Activated CD8-positive, alpha-beta memory T cell treated with anti-CD3 and anti-CD28 coated beads, Interleukin-2, amount 10 ng/mL, durations not matched to agents 7 days and 5 days (primary cell): Measurements from ENCODE around the gene IKBIP. TPM values are rescaled to one million over a fixed set of nuclear protein-coding genes. Genes with fewer than 3 reads are reported as not detected.
"Not testable (repeated sequence)": the region's sequence is repeated elsewhere in the genome, so short reads cannot be mapped to it uniquely, and the experiment has no call there.

Source experiments
- ATAC-seq: fragments of 150-1000 bp; cut with Tn5 transposase; one replicate; pipeline ENCODE4 v1.10.0; 2021; ENCODE audit warnings: moderate library complexity
- CTCF ChIA-PET: fragments of 350-600 bp; sonication (Branson Sonifier 250); formaldehyde crosslinking; loops from one replicate; lab custom pipeline; 2021; ENCODE audit warnings: antibody characterized with exemption; lab: Charles Lee
- DNase-seq: peaks from one replicate; pipeline ENCODE4 v3.0.0-alpha.2; 2020
- H3K27ac Mint-ChIP-seq: one replicate; pipeline ENCODE4 v1.8.0; 2021; ENCODE audit warnings: mild to moderate bottlenecking, mixed read lengths
- H3K27me3 Mint-ChIP-seq: one replicate; pipeline ENCODE4 v1.8.0; 2021; ENCODE audit warnings: mixed read lengths
- H3K36me3 Mint-ChIP-seq: one replicate; pipeline ENCODE4 v1.8.0; 2021; ENCODE audit warnings: mild to moderate bottlenecking, mixed read lengths
- H3K4me1 Mint-ChIP-seq: one replicate; pipeline ENCODE4 v1.8.0; 2021; ENCODE audit warnings: mixed read lengths
- H3K4me3 Mint-ChIP-seq: one replicate; pipeline ENCODE4 v1.8.0; 2021; ENCODE audit warnings: mild to moderate bottlenecking, moderate library complexity, mixed read lengths
- H3K9me3 Mint-ChIP-seq: one replicate; pipeline ENCODE4 v1.8.0; 2022; ENCODE audit warnings: low read depth, mixed read lengths
- total RNA-seq, 2 experiments: library from RNA; stranded (reverse); gene quantifications; one replicate each; pipeline ENCODE4 v1.2.3, GENCODE V29; 2021

The IKBIP gene
- total RNA-seq, 2 experiments from 2014 or later = 28.9 to 29.3 TPM

GRCh38 chr12:98653866-98654493 is 9.4 kb upstream of the IKBIP start:
- peaks cover 22% of the 10 kb centered on the region for H3K4me1 Mint-ChIP-seq
- H3K9me3 Mint-ChIP-seq = no peaks in the 10 kb centered on the region
- H3K36me3 Mint-ChIP-seq = peaks cover 40% of the 10 kb centered on the region
- CTCF ChIA-PET = interaction anchor here (0.6 to 2.0 kb wide), 15 partner anchors 9 to 101 kb away, joined by 3 to 14 read pairs (median 4); partner anchors contain the start of gene IKBIP
- peak overlapping the region; percentile 15 for H3K27ac Mint-ChIP-seq
- ATAC-seq (peak; percentile 37), DNase-seq (no peak)
- H3K27me3 Mint-ChIP-seq = no peaks in the 10 kb centered on the region
- H3K4me3 Mint-ChIP-seq = no peak overlapping the region

DNA sequence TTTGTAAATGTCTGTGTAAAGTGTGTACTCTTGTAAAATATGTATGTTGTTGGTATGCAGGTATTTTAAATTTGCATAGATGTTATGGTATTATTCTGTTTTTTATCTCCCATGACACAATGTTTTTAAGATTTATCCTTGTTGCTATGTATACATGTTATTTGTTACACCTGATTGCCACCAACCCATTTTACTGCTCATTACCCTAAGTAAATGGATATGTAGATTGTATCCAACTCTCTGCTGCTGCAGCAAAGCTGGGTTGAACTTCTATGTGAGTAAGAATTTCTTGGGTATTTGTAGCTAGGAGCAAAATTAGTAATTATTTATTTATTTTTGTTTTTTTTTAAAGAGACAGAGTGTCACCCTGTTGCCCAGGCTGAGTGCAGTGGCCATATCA is 6.7 kb upstream of the IKBIP start:
- no peak for ATAC-seq
- CTCF ChIA-PET = interaction anchor here (1.1 to 1.9 kb wide), 4 partner anchors 85 to 160 kb away, joined by 3 to 7 read pairs (median 5); no protein-coding TSS in a partner anchor
- H3K27ac Mint-ChIP-seq = no peak overlapping the region
- H3K4me1 Mint-ChIP-seq = peaks cover 22% of the 10 kb centered on the region
- DNase-seq = no peak
- no peaks in the 10 kb centered on the region for H3K9me3 Mint-ChIP-seq
- H3K36me3 Mint-ChIP-seq = peaks cover 33% of the 10 kb centered on the region
- no peaks in the 10 kb centered on the region for H3K27me3 Mint-ChIP-seq
- H3K4me3 Mint-ChIP-seq = no peak overlapping the region

GRCh38 chr12:98646294-98647090 is 1.9 kb upstream of the IKBIP start:
- H3K27ac Mint-ChIP-seq = peak overlapping the region; percentile 29
- H3K9me3 Mint-ChIP-seq = no peaks in the 10 kb centered on the region
- CTCF ChIA-PET = interaction anchor here (0.9 to 1.4 kb wide), 3 partner anchors 52 to 351 kb away, joined by 3 to 7 read pairs (median 3); partner anchors contain the start of gene SLC25A3
- H3K4me1 Mint-ChIP-seq = peaks cover 31% of the 10 kb centered on the region
- H3K4me3 Mint-ChIP-seq = peak overlapping the region; percentile 92
- H3K36me3 Mint-ChIP-seq = peaks cover 31% of the 10 kb centered on the region
- ATAC-seq (no peak), DNase-seq (no peak)
- no peaks in the 10 kb centered on the region for H3K27me3 Mint-ChIP-seq

DNA sequence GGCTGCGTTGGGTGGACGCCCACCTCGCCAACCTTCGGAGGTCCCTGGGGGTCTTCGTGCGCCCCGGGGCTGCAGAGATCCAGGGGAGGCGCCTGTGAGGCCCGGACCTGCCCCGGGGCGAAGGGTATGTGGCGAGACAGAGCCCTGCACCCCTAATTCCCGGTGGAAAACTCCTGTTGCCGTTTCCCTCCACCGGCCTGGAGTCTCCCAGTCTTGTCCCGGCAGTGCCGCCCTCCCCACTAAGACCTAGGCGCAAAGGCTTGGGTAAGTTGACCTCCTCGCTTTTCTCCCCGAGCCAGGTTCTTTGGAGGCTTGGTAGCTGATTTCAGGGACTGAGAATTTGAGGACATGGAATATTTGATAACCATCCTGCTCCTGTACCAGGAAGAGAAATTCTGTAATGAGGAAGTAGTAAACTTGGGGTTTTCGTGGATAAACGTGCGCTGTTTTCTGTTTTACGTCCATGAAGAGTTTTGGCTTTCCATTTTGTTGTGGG is 1.0 kb upstream of the IKBIP start:
- ATAC-seq (no peak), DNase-seq (no peak)
- H3K4me1 Mint-ChIP-seq = peaks cover 36% of the 10 kb centered on the region
- CTCF ChIA-PET = interaction anchor here (0.9 to 1.4 kb wide), 2 partner anchors 79 to 351 kb away, joined by 3 to 7 read pairs; no protein-coding TSS in a partner anchor
- peak overlapping the region; percentile 87 for H3K27ac Mint-ChIP-seq
- H3K27me3 Mint-ChIP-seq = no peaks in the 10 kb centered on the region
- no peaks in the 10 kb centered on the region for H3K9me3 Mint-ChIP-seq
- H3K36me3 Mint-ChIP-seq = peaks cover 33% of the 10 kb centered on the region
- H3K4me3 Mint-ChIP-seq = peak overlapping the region; percentile 92

DNA sequence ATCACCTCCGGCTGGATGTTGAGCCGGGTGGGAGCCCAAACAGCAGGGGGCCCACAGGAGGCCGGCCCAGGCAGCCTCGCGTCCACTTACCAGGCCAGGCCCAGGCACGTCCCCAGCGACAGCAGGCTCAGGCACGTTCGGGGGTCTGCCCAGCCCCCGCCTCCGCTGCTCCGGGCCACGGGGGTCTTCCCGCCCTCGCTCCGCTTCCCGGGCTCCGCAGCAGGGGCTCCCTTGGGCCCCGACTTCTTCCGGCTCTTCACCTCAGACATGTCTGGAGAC is 216 bp downstream of the IKBIP start:
- Mint-ChIP-seq H3K36me3 (peaks cover 26% of the 10 kb centered on the region), H3K4me3 (peak overlapping the region; percentile 92), H3K27ac (peak overlapping the region; percentile 92), H3K27me3 (no peaks in the 10 kb centered on the region), H3K4me1 (peaks cover 37% of the 10 kb centered on the region), H3K9me3 (no peaks in the 10 kb centered on the region)
- CTCF ChIA-PET = interaction anchor here (0.7 to 1.6 kb wide), 8 partner anchors 8 to 153 kb away, joined by 3 to 6 read pairs (median 3); no protein-coding TSS in a partner anchor
- ATAC-seq (peak; percentile 20), DNase-seq (no peak)

GRCh38 chr12:98642801-98643200 is 1.8 kb downstream of the IKBIP start:
- CTCF ChIA-PET = interaction anchor here (1.6 kb wide), 1 partner anchor 12 kb away, joined by 3 read pairs; no protein-coding TSS in a partner anchor
- peaks cover 35% of the 10 kb centered on the region for H3K4me1 Mint-ChIP-seq
- ATAC-seq, H3K27me3 Mint-ChIP-seq, H3K9me3 Mint-ChIP-seq, DNase-seq: not testable (repeated sequence)
- H3K27ac Mint-ChIP-seq = peak overlapping the region; percentile 57
- peaks cover 17% of the 10 kb centered on the region for H3K36me3 Mint-ChIP-seq
- peak overlapping the region; percentile 92 for H3K4me3 Mint-ChIP-seq

GRCh38 chr12:98639491-98639890 is 5.1 kb downstream of the IKBIP start:
- H3K27ac Mint-ChIP-seq = no peak overlapping the region
- ATAC-seq (no peak), DNase-seq (no peak)
- CTCF ChIA-PET = interaction anchor here (1.7 kb wide), 1 partner anchor 72 kb away, joined by 4 read pairs; no protein-coding TSS in a partner anchor
- no peaks in the 10 kb centered on the region for H3K27me3 Mint-ChIP-seq
- H3K4me3 Mint-ChIP-seq = no peak overlapping the region
- peaks cover 40% of the 10 kb centered on the region for H3K4me1 Mint-ChIP-seq
- H3K9me3 Mint-ChIP-seq = no peaks in the 10 kb centered on the region
- peaks cover 20% of the 10 kb centered on the region for H3K36me3 Mint-ChIP-seq

GRCh38 chr12:98638009-98638408 is 6.6 kb downstream of the IKBIP start:
- Mint-ChIP-seq H3K27ac (no peak overlapping the region), H3K27me3 (no peaks in the 10 kb centered on the region), H3K4me3 (no peak overlapping the region), H3K36me3 (peaks cover 28% of the 10 kb centered on the region), H3K9me3 (no peaks in the 10 kb centered on the region), H3K4me1 (peaks cover 35% of the 10 kb centered on the region)
- CTCF ChIA-PET = interaction anchor here (1.2 kb wide), 1 partner anchor 71 kb away, joined by 6 read pairs; no protein-coding TSS in a partner anchor
- ATAC-seq (no peak), DNase-seq (no peak)

DNA sequence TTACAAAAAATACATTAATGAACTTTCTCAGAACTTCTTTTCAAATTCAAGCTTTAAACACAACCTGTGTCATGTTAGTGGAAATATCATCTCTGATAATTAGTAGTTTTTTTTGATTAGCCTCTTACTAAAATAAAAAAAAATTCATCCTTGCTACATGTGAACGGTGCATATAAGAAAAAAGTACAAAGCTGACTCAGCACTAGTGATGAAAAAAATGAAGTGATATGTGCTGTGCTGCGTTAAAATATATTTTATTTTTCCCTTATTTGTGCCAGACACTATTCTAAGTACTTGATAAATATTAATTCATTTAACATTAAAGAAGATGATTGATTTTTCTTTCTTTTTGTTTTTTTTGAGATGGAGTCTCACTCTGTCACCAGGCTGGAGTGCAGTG is 7.5 kb downstream of the IKBIP start:
- peaks cover 28% of the 10 kb centered on the region for H3K4me1 Mint-ChIP-seq
- peaks cover 31% of the 10 kb centered on the region for H3K36me3 Mint-ChIP-seq

GRCh38 chr12:98635657-98636323 is 8.8 kb downstream of the IKBIP start:
- H3K27ac Mint-ChIP-seq = no peak overlapping the region
- CTCF ChIA-PET = no interaction called here
- H3K4me1 Mint-ChIP-seq = peaks cover 19% of the 10 kb centered on the region
- H3K9me3 Mint-ChIP-seq = no peaks in the 10 kb centered on the region
- H3K36me3 Mint-ChIP-seq = peaks cover 23% of the 10 kb centered on the region
- no peak for DNase-seq
- no peak overlapping the region for H3K4me3 Mint-ChIP-seq
- no peaks in the 10 kb centered on the region for H3K27me3 Mint-ChIP-seq
- ATAC-seq = no peak

More for the DNA sequence above, 7.5 kb downstream of the IKBIP start:
- no peak overlapping the region for H3K4me3 Mint-ChIP-seq
- DNase-seq (no peak), ATAC-seq (no peak)
- H3K27me3 Mint-ChIP-seq = no peaks in the 10 kb centered on the region
- no peak overlapping the region for H3K27ac Mint-ChIP-seq
- CTCF ChIA-PET = no interaction called here
- H3K9me3 Mint-ChIP-seq = no peaks in the 10 kb centered on the region

GRCh38 chr12:98618952-98619351 is 25.6 kb downstream of the IKBIP start:
- no peak for ATAC-seq
- Mint-ChIP-seq H3K27me3 (no peaks in the 10 kb centered on the region), H3K4me1 (no peaks in the 10 kb centered on the region), H3K9me3 (no peaks in the 10 kb centered on the region), H3K4me3 (no peak overlapping the region), H3K27ac (no peak overlapping the region), H3K36me3 (peaks cover 4% of the 10 kb centered on the region)
- DNase-seq = no peak
- CTCF ChIA-PET = interaction anchor here (1.0 kb wide), 1 partner anchor 22 kb away, joined by 3 read pairs; no protein-coding TSS in a partner anchor

DNA sequence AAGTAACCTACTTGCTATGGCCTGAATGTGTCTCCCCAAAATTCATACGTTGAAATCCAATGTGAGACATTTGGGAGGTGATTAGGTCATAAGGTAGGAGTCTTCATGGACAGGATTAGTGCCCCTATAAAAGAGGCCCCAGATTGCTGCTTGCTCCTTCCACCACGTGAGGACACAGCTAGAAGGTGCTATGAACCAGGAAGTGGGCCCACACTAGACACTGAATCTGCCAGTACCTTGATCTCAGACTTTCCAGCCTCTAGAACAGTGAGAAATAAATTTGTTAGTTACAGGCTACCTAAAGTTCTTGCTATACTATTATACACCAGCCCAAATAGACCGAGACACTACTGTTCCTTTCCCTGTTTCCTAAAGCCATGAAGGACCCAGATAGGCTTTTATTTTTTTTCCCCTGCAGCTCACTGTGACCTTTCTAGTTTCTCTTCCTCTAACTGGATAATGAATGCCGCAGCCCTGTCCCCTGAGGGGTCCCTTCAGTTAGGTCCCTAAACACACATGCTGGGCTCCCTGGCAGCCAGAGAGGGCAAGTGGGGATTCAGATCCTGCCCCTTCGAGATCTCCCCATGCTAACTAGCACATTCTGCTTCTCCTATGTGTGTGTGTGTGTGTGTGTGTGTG is 31.8 kb downstream of the IKBIP start:
- Mint-ChIP-seq H3K27me3 (no peaks in the 10 kb centered on the region), H3K36me3 (peaks cover 8% of the 10 kb centered on the region), H3K4me3 (no peak overlapping the region), H3K9me3 (no peaks in the 10 kb centered on the region), H3K27ac (peak overlapping the region; percentile 79), H3K4me1 (peaks cover 3% of the 10 kb centered on the region)
- ATAC-seq = peak; percentile 39
- CTCF ChIA-PET = no interaction called here
- DNase-seq = no peak
